ENCODE results near the gene ZBTB7C. TPM values are rescaled to one million over a fixed set of nuclear protein-coding genes. Genes with fewer than 3 reads are reported as not detected.

Gene ZBTB7C
- total RNA-seq, 1 experiment from 2014 or later = 0.33 TPM

DNA sequence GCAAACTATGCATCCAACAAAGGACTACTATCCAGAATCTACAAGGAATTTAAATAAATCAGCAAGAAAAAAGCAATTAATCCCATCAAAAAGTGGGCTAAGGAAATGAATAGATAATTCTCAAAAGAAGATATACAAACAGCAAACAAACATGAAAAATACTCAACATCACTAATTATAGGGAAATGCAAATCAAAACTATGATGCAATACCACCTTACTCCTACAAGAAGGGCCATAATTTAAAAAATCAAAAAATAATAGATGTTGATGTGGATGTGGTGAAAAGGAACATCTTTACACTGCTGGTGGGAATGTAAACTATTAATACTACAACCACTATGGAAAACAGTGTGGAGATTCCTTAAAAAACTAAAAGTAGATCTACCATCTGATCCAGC is 164.7 kb downstream of the ZBTB7C start:
- H3K27ac Mint-ChIP-seq = no peak overlapping the region
- Histone ChIP-seq H3K79me2 (ENCODE audit: insufficient read depth, low read length) (no peaks in the 10 kb centered on the region), H3K27me3 (ENCODE audit: insufficient read depth, low read length) (no peaks in the 10 kb centered on the region), H4K5ac (ENCODE audit: insufficient read length, low read depth, low read length) (no peak overlapping the region), H2BK120ac (ENCODE audit: low read depth, low read length, poor library complexity, severe bottlenecking) (no peak overlapping the region), H3K9ac (ENCODE audit: extremely low read depth, insufficient read length, low read length) (no peak overlapping the region), H4K20me1 (ENCODE audit: control insufficient read depth, insufficient read depth, insufficient read length) (no peaks in the 10 kb centered on the region), H2AFZ (ENCODE audit: low read length) (no peak overlapping the region), H3K14ac (ENCODE audit: insufficient read depth, low read length) (no peak overlapping the region), H2BK5ac (ENCODE audit: insufficient read length, low read length) (no peak overlapping the region), H2BK20ac (ENCODE audit: low read depth, low read length, poor library complexity, severe bottlenecking) (no peak overlapping the region), H3K23me2 (ENCODE audit: insufficient read length, low read depth, low read length, poor library complexity, severe bottlenecking) (no peaks in the 10 kb centered on the region), H4K8ac (replicated peaks; ENCODE audit: insufficient read length, low read depth, low read length) (no peak overlapping the region), H2AK5ac (ENCODE audit: insufficient read length, low read length) (no peak overlapping the region), H3K27ac (ENCODE audit: insufficient read length, low read depth, low read length) (no peak overlapping the region), H2BK15ac (ENCODE audit: low read depth, low read length) (no peak overlapping the region), H3K18ac (ENCODE audit: insufficient read length, low read depth, low read length) (no peak overlapping the region), H2BK12ac (ENCODE audit: insufficient read length, low read depth, low read length) (no peak overlapping the region), H3T11ph (ENCODE audit: low read length) (no peak overlapping the region), H4K91ac (ENCODE audit: insufficient read length, low read depth, low read length) (no peak overlapping the region), H3K4ac (ENCODE audit: low read depth, low read length) (no peak overlapping the region), H3K79me1 (ENCODE audit: insufficient read depth, low read depth, low read length, poor library complexity, severe bottlenecking) (no peaks in the 10 kb centered on the region), H3K9me3 (ENCODE audit: control insufficient read depth, low read depth, low read length) (no peaks in the 10 kb centered on the region), H3K23ac (ENCODE audit: insufficient read length, low read depth, low read length) (no peak overlapping the region), H3K56ac (ENCODE audit: insufficient read length, low read depth, low read length) (no peak overlapping the region), H3K4me2 (ENCODE audit: insufficient read depth, insufficient read length, low read length) (no peak overlapping the region), H3K4me1 (ENCODE audit: insufficient read depth, low read length) (no peaks in the 10 kb centered on the region)
- DNase-seq = no peak
- TF ChIP-seq, protein P1, sequence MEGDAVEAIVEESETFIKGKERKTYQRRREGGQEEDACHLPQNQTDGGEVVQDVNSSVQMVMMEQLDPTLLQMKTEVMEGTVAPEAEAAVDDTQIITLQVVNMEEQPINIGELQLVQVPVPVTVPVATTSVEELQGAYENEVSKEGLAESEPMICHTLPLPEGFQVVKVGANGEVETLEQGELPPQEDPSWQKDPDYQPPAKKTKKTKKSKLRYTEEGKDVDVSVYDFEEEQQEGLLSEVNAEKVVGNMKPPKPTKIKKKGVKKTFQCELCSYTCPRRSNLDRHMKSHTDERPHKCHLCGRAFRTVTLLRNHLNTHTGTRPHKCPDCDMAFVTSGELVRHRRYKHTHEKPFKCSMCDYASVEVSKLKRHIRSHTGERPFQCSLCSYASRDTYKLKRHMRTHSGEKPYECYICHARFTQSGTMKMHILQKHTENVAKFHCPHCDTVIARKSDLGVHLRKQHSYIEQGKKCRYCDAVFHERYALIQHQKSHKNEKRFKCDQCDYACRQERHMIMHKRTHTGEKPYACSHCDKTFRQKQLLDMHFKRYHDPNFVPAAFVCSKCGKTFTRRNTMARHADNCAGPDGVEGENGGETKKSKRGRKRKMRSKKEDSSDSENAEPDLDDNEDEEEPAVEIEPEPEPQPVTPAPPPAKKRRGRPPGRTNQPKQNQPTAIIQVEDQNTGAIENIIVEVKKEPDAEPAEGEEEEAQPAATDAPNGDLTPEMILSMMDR (conservative IDR thresholded peaks at IDR 0.05) = no peak
- peaks cover 11 to 12% of the 10 kb centered on the region in 2 experiments for H3K9me3 Mint-ChIP-seq
- peaks cover 8% of the 10 kb centered on the region for H3K27me3 Mint-ChIP-seq (ENCODE audit: low read depth)
- peaks cover 0 to 9% (median 2%) of the 10 kb centered on the region in 3 experiments; a peak in 4 of 7 replicates for H3K36me3 Mint-ChIP-seq (ENCODE audit: insufficient read depth in 1 of 3, low read depth in 3 of 3)
- H3K4me1 Mint-ChIP-seq = no peaks in the 10 kb centered on the region
- H3K4me3 Mint-ChIP-seq = no peak overlapping the region

Data from H9 (cell line).